ENCODE measurements around the gene PORCN.

The PORCN gene

DNA sequence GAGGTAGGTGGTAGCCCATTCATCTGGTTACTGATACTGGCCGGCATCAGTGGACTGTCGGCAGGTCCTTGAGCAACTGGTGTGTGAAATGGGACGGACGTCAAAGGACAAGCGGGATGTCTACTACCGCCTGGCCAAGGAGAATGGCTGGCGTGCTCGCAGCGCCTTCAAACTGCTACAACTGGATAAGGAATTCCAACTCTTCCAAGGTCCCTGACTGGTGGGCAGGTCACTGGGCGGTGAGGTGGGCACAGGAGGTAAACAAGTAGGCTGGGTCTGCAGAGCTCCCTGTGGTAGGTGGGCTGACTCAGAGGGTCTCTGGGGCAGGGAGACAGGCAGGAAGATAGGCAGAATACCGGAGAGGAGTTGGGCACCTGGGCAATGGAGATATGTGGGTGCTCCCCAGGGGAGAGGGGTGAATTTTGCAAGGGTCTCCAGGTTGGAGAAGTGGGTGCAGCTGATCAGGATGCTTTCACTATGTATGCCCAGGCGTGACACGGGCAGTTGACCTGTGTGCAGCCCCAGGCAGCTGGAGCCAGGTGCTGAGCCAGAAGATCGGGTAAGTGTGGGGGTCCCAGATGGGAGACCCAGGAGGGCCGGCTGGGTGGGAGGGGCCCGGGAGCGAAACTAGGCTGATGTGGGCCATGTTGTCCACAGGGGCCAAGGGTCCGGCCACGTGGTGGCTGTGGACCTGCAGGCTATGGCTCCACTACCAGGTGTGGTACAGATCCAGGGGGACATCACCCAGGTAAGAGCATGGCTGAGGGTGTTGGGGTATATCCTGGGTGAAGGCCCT is 30.6 kb upstream of the PORCN start:
- DNase-seq: no peak

DNA sequence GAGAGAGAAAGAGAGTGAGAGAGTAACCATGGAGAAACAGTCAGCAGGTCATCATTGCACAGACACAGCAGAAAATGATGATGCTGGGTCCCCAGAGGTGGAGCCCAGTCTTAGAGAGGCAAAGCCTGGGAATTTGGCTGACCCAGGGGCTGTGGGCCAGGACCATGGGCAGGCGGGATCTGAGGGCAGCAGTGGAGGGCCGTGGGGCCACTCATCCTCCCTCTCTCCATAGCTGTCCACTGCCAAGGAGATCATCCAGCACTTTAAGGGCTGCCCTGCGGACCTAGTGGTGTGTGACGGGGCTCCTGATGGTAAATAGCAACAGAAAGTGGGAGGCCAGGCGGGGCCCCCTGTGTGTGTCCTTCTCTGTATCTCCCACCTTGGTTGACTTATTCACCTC is 30.0 kb upstream of the PORCN start:
- DNase-seq: no peak

DNA sequence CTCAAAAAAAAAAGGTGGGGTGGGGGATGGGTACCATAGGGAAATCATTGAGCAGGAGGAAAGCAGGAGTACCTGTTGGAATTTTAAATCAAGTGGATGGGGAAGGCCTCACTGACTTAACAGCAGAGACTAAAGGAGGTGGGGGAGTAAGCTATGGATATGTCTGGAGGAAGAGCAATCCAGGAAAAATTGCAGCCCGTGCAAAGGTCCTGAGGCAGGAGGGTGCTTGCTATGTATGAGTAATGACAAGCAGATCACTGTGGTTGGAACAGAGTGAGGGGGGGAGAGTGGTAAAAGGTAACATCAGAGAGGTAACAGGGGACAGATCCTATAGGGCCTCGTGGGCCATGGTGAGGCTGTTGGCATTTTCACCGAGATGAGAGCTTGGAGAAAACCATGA is 28.6 kb upstream of the PORCN start:
- DNase-seq: no peak

DNA sequence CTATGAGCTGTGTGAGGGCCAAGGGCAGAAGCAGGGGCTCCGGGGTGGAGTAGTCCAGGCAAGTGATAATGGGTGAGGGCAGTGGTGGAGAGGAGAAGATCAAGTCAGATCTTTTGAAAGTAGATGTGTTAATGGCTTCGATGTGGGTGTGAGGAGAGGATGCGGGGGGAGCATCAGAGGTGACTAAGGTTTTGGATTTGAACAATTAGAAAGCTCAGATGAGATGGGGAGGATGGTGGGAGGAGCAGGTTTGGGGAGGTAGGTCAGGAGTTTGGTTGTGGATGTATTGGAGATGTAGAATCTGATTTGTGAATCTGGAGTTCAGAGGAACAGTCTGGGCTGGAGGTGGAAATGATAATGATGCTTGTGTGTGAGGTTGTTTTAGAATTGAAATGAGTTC is 28.2 kb upstream of the PORCN start:
- no peak for DNase-seq

DNA sequence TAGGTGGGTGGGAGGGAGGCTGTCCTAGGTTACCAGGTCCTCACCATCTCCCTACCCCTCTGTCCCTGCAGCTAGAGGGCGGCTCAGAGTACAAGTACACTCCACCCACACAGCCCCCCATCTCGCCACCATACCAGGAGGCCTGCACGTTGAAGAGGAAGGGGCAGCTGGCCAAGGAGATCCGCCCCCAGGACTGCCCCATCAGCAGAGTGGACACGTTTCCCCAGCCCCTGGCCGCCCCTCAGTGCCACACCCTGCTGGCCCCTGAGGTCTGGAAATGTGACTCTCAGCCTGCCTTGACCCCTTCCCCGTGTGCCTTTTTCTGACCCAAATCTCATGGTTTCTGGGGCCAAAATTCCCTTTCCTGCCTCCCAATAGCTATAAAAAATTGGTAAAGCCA is 26.3 kb upstream of the PORCN start:
- DNase-seq: no peak

DNA sequence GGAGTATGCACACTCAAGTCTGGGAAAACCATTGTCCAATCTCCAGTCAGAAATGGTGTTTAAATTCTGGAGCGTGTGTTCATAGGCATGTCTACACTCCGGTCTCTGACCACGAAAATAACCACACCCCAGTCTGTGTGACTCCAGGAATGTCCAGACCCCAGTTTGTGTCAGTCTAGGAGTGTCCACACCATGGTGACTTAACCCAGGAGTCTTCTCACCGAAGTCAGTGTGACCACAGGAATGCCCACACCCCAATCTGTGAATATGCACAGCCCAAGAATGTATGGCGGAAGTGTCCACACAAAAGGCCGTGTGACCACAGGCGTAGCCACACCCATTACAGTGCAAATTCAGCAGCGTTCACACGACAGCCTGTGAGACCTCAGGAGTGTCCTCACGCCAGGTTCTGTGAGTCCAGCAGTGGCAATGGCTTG is 21.4 kb upstream of the PORCN start:
- DNase-seq: no peak

DNA sequence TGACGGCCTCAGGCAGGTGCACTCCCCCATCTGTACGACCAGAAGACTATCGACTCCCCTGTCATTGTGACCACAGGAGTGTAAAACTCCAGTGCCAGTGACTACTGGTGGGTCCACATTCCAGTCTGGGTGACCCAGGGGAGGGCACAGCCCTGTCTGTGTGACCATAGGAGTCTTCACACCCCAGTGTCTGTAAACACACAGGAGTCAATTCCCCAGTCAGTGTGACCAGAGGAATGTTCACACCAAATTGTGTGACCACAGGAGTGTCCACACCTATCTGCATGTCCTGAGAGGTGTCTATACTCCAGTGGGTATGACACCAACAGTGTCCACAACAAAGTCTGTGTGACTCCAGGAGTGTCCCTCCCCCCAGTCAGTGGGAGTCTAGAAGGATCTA is 20.8 kb upstream of the PORCN start:
- no peak for DNase-seq

DNA sequence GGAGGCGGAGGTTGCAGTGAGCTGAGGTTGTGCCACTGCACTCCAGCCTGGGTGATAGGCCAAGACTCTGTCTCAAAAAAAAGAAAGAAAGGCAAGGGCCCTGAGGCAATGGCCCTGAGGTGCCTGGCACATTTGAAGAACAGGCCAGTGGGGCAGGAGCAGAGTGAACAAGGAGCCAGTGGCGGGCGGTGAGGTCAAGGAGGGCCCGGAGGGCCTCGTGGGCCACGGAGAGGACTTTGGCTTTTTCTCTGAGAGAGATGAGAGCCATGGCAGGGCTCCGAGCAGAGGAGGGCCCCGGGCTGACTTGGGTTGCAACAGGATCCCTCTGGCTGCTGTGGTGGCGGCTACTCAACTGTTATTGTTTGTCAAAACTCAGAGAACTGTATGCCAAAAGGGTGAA is 19.5 kb upstream of the PORCN start:
- no peak for DNase-seq

DNA sequence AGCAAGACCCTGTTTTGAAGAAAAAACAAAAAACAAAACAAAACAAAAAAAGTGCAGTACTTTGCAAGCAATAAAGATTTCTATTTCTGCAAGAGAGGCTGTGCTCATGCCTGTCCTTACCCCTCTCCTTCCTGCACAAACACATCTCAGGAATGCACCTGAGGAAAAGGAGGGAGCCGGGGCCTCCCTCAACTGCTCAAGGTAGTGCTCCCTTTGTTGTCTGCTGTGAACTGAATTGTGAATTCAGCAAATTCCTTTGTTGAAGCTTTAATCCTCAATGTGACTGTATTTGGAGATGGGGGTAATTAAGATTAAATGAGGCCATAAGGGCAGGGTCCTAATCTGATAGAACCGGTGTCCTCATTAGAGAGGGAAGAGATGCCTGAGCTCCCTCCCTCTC is 18.9 kb upstream of the PORCN start:
- DNase-seq: no peak

DNA sequence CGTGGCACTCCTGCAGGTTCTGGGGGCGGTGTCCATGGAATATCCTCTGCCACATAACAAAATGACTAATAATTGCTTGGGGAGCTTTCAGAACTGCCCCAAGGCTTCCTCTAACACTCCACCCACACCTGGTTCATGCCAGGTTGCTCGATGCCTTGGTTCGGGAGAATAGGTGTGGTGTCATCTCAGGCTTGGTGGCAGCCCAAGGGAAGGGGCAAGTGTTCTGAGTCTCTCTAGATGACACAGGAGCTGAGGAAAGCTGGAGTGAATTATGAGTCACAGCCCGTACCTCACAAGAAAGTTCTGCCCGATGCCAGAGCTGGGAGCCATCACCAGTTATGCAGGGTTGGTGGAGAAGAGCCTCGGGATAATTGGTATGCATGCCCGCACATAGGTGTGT is 18.1 kb upstream of the PORCN start:
- DNase-seq: no peak

DNA sequence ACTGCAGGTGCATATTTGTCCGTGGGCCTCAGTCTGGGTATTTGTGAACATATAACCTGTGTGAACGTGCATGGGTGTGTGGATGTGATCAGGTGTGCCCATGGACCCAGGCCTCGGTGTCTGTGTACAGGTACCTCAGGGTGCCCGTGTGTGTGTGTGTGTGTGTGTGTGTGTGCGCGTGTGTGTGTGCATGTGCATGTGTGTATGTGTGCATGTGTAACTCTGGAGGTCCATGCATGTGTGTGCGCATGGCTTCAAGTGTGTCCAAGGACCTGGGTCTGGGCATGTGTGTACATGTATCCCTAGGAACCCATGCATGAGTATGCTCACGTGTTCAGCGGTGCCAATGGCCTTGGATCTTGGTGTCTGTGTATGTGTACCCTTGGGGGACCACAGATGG is 17.0 kb upstream of the PORCN start:
- DNase-seq: no peak

DNA sequence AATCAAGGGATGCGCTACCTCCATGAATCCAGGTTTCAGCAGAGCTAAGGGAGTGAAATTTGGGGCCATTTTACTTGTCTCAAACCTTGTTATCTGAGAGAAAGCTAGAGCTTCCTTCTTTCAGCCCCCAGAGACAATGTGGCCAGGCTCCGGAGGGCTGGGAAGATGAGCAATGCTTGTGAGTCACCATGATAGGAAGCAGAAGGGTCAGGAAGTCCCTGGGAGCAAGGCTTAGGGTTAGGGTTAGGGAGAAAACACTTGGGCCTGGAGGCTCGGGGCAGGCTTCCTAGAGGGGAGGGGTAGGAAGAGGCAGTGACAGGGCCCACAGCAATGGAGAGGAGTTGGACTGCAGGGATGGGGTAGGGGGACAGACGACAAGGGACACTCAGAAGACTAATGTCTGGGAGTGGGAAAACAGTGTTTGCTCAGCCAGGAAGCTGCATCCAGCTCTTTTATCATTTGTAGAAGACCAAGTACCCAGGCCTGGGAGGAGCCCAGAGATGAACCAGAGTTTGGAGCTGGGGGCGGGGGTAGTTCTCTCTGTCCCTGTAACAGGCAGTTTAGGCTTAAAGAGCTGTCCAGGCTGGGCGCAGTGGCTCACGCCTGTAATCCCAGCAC is 16.4 kb upstream of the PORCN start:
- DNase-seq: no peak

DNA sequence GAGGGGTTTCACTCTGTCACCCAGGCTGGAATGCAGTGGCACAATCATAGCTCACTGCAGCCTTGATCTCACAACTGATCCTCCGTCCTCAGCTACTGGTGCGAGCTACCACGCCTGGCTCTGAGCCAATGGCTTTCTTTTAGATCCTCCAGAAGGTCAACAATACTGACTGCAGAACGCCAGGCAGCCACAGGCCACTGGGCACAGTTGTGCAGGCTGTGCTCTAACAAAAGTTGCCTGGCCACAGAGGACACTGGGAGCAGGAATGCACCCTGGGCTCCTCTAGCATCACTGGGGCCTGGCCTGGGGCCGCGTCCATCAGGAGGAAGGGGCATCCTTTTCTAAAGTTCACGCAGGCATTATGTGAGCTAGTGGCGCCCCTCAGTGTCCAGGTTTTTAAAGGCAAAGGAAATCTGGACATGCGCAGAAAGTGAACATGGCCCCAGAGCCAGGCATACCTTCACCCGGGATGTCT is 14.9 kb upstream of the PORCN start:
- DNase-seq: no peak

DNA sequence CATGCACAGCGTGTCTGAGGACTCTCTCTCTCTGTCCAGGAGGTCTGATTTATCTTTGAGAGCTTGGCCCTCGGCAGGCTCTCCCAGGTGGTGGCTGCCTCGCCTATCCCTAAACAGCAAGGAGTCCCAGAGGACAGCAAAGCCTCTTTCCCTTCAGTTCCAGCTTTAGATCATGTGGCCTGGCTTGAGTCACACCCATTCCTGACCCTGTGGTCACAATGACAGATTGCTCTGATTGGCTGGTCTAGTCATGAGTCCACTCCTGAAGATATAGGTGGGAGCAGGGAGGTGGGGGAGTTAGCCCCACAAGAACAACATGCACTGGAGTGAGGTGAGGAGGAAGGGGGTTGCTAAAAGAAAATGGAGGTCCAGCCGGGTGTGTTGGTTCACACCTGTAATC is 12.1 kb upstream of the PORCN start:
- DNase-seq: no peak

DNA sequence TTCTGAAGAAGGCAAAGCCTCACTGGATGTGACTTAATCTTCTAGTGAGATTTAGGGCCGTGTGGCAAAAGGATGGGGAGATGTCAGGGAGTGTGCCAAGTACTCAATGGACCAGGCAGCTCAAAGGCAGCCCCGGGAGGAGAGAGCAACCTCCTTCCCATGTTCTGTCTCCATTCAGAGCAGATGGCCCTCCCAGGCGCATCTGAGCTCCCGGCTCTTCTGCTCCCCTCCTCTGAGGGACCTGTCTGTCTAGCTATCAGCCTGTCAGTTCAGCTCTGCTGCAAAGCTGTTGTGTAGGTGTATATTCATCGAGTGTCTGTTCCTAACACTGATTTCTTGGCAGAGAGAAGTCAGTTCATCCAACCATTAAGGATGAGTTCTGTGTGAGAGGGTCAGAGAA is 10.9 kb upstream of the PORCN start:
- no peak for DNase-seq

DNA sequence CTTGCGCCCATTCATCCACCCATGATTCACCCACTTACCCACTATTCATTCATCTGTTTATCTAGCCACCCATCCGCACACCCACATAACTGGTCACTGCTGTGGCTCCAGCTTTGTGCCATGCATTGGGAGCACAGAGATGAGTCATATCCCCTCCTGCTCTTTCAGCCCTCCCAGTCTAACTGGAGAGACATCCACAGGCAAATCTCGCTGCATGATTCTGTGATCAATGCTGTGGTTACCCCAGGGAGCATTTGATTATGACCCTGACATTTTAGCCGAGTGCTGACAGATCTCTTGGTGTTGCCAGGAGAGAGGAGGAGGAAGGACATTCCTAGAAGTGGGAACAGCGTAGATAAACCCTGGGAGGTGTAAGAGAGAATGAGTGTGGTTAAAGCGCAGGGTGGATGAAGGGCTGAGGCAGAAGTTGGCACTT is 10.4 kb upstream of the PORCN start:
- DNase-seq: no peak

DNA sequence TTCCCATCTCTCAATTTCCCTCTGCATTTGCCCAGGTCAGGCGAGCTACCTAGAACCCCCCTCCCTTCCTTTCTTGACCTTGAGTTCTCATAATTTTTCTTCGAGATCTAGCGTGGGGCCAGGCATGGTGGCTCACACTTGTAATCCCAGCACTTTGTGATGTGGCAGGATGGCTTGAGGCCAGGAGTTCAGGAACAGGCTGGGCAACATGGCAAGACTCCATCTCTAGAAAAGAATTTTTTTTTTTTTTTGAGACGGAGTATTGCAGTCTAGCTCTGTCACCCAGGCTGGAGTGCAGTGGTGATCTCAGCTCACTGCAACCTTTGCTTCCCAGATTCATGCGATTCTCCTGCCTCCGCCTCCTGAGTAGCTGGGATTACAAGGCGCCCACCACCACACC is 4.5 kb upstream of the PORCN start:
- DNase-seq: no peak

DNA sequence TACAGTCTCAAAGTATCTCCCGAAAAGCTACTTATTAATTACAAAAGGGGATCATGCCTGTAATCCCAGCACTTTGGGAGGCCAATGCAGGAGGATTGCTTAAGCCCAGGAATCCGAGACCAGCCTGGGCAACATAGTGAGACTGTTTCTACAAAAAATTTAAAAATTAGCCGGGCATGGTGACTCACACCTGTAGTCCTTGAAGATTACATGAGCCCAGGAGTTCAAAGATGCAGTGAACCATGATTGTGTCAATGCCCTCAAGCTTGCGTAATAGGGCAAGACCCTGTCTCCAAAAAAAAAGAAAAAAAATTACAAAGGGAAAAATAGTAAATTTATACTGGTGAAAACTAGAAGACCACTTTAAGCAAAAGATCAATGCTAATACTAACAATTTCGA is 3.3 kb upstream of the PORCN start:
- no peak for DNase-seq

DNA sequence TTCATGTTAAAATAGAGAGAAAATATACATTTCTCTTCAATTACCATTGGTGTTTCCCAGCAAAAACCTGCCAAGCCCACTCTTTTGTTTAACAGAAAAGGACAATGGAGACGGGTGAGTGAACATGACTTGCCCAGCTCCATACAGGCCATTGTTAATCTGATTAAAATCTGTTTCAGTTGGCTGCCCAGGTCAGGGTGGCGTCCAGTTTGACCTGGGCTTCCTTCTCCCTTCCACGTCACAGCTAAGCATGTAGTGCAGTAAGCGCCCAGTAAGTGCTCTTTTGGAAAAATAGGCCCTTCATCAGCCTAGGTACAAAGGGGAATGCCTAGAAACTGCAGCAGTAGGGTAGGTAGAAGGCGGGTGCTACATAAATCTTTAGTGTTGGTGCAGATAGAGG is 1.5 kb upstream of the PORCN start:
- no peak for DNase-seq

DNA sequence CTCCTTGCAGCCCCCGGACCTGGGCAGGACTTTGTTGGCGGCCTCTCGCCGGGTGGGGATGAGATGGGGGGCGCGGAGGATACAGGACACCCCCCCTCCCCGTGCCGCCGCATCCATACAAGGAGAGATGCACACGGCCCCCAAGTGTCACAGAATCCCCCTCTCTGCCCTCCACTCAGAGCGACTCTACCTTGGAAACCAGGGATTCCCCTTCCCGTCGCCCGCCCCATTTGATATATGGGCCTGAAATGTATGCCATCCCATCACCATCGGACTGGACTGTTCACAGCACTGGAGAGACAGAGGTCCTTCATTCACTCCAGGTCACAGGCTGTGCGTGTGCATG is 426 bp downstream of the PORCN start:
- DNase-seq: no peak

DNA sequence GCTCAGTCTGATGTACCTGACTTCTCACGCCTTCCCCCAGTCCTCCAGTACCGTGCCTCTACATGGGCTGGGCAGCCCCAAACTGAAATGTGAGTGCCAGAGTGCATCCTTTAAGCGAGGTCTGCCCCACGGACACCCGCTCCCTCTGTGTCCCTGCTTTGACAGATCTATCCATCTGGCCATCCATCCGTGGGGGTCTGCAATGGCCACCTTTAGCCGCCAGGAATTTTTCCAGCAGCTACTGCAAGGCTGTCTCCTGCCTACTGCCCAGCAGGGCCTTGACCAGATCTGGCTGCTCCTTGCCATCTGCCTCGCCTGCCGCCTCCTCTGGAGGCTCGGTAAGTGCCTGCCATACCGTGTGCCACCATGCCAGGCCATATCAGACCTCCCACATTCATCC is 827 bp downstream of the PORCN start:
- no peak for DNase-seq

DNA sequence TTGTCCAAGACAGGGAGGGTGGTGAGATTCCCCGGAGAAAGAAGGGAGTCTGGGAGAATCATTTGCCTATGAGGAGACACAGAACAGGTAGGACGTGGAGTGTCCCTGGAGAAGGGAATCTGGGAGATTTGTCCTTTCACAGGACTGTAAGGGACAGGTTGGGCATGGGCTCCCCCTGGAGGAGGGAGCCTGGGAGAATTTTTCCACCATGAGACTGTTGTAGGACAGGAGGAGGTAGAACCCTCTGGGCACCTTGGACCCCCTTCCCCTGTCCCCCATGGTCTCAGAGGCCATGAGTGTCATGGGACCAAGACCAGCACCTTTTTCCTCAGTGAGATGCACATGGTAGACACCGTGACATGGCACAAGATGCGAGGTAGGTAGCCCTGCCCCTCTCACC is 2.8 kb downstream of the PORCN start:
- DNase-seq: no peak

DNA sequence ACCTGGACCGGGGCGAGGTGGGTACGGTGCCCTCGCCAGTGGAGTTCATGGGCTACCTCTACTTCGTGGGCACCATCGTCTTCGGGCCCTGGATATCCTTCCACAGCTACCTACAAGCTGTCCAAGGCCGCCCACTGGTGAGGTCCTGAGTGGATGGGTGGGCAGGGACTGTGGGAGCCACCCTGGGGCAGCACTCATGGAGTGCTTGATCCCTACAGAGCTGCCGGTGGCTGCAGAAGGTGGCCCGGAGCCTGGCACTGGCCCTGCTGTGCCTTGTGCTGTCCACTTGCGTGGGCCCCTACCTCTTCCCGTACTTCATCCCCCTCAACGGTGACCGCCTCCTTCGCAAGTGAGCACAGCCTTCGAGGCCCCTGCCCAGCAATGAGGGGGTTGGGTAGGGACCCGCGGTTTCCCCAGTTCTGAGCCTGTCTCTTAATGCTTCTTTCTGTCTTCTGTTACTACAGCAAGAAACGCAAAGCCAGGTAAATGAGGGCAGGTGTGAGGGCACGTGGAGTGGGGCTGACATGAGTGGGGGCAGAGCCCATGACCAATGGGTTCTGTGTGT is 3.7 kb downstream of the PORCN start:
- no peak for DNase-seq

DNA sequence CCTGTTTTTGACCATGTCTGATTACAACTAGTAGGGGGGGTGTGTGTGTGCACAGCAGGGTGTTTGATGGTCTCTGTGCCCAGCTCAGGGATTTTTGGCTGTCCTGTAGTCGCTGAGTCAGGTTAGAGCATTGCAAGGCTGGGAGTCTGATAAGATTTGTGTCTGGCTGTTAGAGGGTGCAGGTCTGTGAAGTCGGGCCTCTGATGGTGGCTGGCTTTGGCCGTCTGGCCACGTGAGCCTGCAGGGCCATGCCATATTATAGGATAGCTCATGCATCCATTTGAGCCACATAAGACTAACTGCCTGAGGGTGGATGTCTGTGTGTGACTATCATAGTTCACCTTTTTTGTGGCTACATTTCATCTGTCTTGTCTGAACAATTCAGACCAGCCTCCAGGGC is 4.9 kb downstream of the PORCN start:
- no peak for DNase-seq
